A673 (cell line): ENCODE results near the gene GALNT9. TPM values are rescaled to one million over a fixed set of nuclear protein-coding genes. Genes with fewer than 3 reads are reported as not detected.
A peak's percentile ranks its signal among the peaks of the same experiment; 100 is the strongest.

Experiments
- BruUV-seq: library from RNA; stranded (reverse); fragments of 400-500 nt; replicated peaks from 2 replicates; lab custom pipeline; 2021; lab: Mats Ljungman, UMichigan
- CTCF ChIA-PET: fragments of 300-600 bp; sonication (Branson Sonifier 250); formaldehyde crosslinking; loops from one replicate; lab custom pipeline; 2022; ENCODE audit warnings: antibody characterized with exemption; lab: Charles Lee
- POLR2A ChIA-PET: fragments of 300-600 bp; sonication (Branson Sonifier 250); formaldehyde crosslinking; loops from one replicate; lab custom pipeline; 2022; ENCODE audit warnings: antibody characterized with exemption; ENCODE audit not compliant: low non-redundant PET; lab: Charles Lee
- DNase-seq: peaks from one replicate; pipeline ENCODE4 v3.0.0-alpha.2; 2015; ENCODE audit warnings: low spot score
- H3K27ac ChIP-seq: fragments of 200-600 bp; sonication (generic); 2 replicates; pipeline ENCODE4 v1.5.1; 2016; ENCODE audit warnings: mixed run types, low read depth, mild to moderate bottlenecking, mixed read lengths, antibody characterized with exemption, low read length; ENCODE audit not compliant: poor library complexity, severe bottlenecking
- H3K27me3 ChIP-seq: fragments of 200-600 bp; sonication (generic); replicated peaks from 2 replicates; pipeline ENCODE4 v1.6.1; 2017; ENCODE audit warnings: mixed run types, low read depth, mild to moderate bottlenecking, mixed read lengths, antibody characterized with exemption, low read length; ENCODE audit not compliant: insufficient read depth, poor library complexity
- H3K36me3 ChIP-seq: fragments of 200-600 bp; sonication (generic); 2 replicates; pipeline ENCODE4 v1.6.1; 2016; ENCODE audit warnings: mixed run types, mild to moderate bottlenecking, mixed read lengths, antibody characterized with exemption, low read length; ENCODE audit not compliant: insufficient read depth, poor library complexity, severe bottlenecking
- H3K4me1 ChIP-seq: fragments of 200-600 bp; sonication (generic); 2 replicates; pipeline ENCODE4 v1.6.1; 2017; ENCODE audit warnings: mixed run types, mild to moderate bottlenecking, mixed read lengths, antibody characterized with exemption, low read length; ENCODE audit not compliant: insufficient read depth, poor library complexity, severe bottlenecking
- H3K4me3 ChIP-seq: fragments of 200-600 bp; sonication (generic); 2 replicates; pipeline ENCODE4 v1.5.1; 2016; ENCODE audit warnings: low read depth, mixed run types, mild to moderate bottlenecking, mixed read lengths, low read length; ENCODE audit not compliant: poor library complexity, severe bottlenecking
- H3K9me3 ChIP-seq: fragments of 200-600 bp; sonication (generic); 2 replicates; pipeline ENCODE4 v1.6.1; 2016; ENCODE audit warnings: mixed run types, low read depth, mild to moderate bottlenecking, mixed read lengths, antibody characterized with exemption, low read length; ENCODE audit not compliant: poor library complexity, severe bottlenecking
- EZH2 ChIP-seq: fragments of 200-600 bp; sonication (generic); IDR thresholded peaks from 2 replicates; pipeline ENCODE4 v1.6.1; 2017; ENCODE audit warnings: borderline replicate concordance, low read depth, mild to moderate bottlenecking, mixed read lengths, antibody characterized with exemption, low read length; ENCODE audit not compliant: poor library complexity, severe bottlenecking
- intact Hi-C: fragments of 100-400 bp; cut with micrococcal nuclease; formaldehyde crosslinking; loops from one replicate; pipeline ENCODE4 v1.10.0; 2022; ENCODE audit not compliant: unreplicated experiment
- total RNA-seq: library from RNA; stranded (reverse); gene quantifications from 2 replicates; pipeline ENCODE4 v1.2.3, GENCODE V29; 2021
- TF ChIP-seq, protein P1 (sequence below): fragments of 300-800, 200-600 bp; sonication (generic); conservative IDR thresholded peaks from 2 replicates; pipeline ENCODE4 v1.5.1; 2017; ENCODE audit warnings: low read depth, mild to moderate bottlenecking, antibody characterized with exemption, low read length, moderate library complexity, mixed read lengths

The GALNT9 gene
- total RNA-seq, 1 experiment from 2014 or later, result 7.4 TPM

- intact Hi-C loops, result no loop called here
- BruUV-seq, result no TSS peak
- Histone ChIP-seq H3K27me3 (no peaks in the 10 kb centered on the region), H3K9me3 (no peaks in the 10 kb centered on the region), H3K4me1 (peaks cover 20% of the 10 kb centered on the region), H3K27ac (peak overlapping the region; percentile 40), H3K36me3 (no peaks in the 10 kb centered on the region), H3K4me3 (no peak overlapping the region)
- ChIA-PET CTCF (no interaction called here), POLR2A (no interaction called here)
- peak; percentile 72 for DNase-seq
- no peak for TF ChIP-seq EZH2
- TF ChIP-seq, protein P1, sequence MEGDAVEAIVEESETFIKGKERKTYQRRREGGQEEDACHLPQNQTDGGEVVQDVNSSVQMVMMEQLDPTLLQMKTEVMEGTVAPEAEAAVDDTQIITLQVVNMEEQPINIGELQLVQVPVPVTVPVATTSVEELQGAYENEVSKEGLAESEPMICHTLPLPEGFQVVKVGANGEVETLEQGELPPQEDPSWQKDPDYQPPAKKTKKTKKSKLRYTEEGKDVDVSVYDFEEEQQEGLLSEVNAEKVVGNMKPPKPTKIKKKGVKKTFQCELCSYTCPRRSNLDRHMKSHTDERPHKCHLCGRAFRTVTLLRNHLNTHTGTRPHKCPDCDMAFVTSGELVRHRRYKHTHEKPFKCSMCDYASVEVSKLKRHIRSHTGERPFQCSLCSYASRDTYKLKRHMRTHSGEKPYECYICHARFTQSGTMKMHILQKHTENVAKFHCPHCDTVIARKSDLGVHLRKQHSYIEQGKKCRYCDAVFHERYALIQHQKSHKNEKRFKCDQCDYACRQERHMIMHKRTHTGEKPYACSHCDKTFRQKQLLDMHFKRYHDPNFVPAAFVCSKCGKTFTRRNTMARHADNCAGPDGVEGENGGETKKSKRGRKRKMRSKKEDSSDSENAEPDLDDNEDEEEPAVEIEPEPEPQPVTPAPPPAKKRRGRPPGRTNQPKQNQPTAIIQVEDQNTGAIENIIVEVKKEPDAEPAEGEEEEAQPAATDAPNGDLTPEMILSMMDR, result no peak
Measured at GRCh38 chr12:132239796-132240668, 89.4 kb downstream of the GALNT9 start.

DNA sequence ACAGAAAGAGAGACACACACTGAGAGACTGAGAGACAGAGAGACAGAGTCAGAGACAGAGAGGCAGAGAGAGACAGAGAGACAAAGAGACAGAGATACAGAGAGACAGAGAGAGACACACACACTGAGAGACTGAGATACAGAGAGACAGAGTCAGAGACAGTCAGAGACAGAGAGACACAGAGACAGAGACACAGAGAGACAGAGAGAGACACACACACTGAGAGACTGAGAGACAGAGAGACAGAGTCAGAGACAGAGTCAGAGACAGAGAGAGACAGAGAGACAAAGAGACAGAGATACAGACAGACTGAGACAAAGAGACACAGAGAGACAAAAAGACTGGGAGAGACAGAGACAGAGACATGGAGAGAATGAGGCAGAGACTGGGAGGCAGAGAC, 90.0 kb downstream of the GALNT9 start:
- Histone ChIP-seq H3K9me3 (no peaks in the 10 kb centered on the region), H3K27ac (peak overlapping the region; percentile 40), H3K4me1 (peaks cover 20% of the 10 kb centered on the region), H3K4me3 (no peak overlapping the region), H3K27me3 (no peaks in the 10 kb centered on the region), H3K36me3 (no peaks in the 10 kb centered on the region)
- TF ChIP-seq, protein P1, result no peak
- no peak for TF ChIP-seq EZH2
- no peak for DNase-seq
- ChIA-PET POLR2A (no interaction called here), CTCF (no interaction called here)
- no TSS peak for BruUV-seq
- intact Hi-C loops, result no loop called here

GRCh38 chr12:132238884-132239283, 90.5 kb downstream of the GALNT9 start:
- Histone ChIP-seq H3K9me3 (no peaks in the 10 kb centered on the region), H3K27ac (no peak overlapping the region), H3K27me3 (no peaks in the 10 kb centered on the region), H3K36me3 (no peaks in the 10 kb centered on the region), H3K4me3 (no peak overlapping the region), H3K4me1 (peaks cover 20% of the 10 kb centered on the region)
- BruUV-seq, result no TSS peak
- TF ChIP-seq, protein P1, result no peak
- TF ChIP-seq EZH2, result no peak
- CTCF ChIA-PET, result no interaction called here
- intact Hi-C loops, result no loop called here
- POLR2A ChIA-PET, result no interaction called here
- DNase-seq, result no peak
